CD4-positive, alpha-beta T cell treated with Interleukin-21 for 1 hour (primary cell): ENCODE results near the gene TLK2.
"Not testable (repeated sequence)": the region's sequence is repeated elsewhere in the genome, so short reads cannot be mapped to it uniquely, and the experiment has no call there.

Source experiments
- DNase-seq: peaks from one replicate; pipeline ENCODE4 v3.0.0-alpha.2; 2020

TLK2 gene

DNA sequence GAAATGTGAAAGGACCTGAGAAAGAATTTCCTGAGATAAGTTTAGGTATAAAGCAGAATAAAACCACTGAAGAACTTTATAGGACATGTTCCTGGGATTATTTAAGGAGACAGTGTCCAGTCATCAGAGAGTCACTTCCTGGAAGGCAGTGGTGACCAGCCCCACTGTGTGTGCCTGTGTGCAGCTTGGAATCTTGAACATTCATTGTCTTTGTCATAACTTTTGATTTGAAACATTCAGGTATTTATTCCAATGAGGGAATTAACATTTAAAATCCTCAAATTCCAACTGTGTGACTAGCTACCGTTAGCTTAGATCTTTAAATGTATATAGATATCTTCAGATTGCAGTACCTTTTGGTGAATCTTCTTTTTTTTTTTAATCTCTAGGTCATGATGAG, 87.2 kb downstream of the TLK2 start:
- no peak for DNase-seq

DNA sequence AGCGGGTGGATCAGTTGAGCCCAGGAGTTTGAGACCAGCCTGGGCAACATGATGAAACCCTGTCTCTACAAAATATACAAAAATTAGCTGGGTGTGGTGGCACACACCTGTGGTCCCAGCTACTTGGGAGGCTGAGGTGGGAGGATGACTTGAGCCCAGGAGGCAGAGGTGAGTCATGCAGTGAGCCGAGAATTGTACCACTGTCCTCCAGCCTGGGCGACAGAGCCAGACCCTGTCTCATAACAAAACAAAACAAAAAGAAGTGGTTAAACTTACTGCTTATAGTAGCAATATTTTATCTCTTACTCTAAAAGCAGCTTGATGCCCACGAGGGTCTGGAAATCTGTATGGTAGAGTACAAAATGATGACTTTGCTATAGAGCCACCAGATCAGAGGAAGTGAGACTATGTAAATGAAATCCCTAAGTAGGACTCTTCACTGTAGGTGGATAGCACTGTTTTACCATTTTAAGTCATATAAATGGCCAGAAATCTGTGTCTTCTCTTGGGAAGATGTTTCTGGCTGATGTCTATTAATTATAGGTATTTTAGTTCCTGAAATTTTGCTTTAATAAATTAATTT, 88.5 kb downstream of the TLK2 start:
- no peak for DNase-seq

DNA sequence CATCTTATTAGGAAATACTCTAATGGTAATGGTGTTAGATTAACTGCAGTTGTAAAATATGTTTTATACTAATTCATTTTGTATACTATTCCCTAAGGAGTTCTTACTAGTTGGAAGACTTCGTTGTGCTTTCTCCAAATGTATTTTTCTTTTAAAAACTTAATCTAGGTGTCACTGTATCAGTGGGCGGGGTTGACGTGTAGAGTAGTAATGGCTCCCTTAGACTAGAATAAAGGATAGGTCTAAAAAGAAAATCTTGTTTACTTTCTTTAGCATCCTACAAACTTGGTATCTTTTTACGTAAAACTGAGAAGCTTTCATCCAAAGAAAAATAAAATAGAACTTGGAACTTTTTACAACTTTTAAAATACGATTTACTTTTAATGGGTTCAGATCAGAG, 93.9 kb downstream of the TLK2 start:
- no peak for DNase-seq

DNA sequence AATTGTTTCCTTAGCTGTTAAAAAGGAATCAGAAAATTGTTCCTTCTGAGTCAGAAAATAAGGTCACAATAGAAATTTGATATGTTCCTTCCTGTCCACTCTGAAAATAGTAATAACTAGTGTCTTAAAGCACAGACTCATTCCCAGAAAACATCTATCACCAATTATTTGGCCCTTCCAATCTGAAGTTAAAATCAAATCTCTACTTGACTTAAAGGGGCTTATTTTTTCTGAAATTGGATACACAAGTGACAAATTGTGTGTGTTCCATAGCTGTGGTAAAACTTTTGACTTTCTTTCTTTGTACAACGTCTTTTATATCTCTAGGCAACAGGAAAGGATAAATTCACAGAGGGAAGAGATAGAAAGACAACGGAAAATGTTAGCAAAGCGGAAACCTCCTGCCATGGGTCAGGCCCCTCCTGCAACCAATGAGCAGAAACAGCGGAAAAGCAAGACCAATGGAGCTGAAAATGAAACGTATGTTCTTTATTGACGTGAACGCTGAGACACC, 94.3 kb downstream of the TLK2 start:
- no peak for DNase-seq

DNA sequence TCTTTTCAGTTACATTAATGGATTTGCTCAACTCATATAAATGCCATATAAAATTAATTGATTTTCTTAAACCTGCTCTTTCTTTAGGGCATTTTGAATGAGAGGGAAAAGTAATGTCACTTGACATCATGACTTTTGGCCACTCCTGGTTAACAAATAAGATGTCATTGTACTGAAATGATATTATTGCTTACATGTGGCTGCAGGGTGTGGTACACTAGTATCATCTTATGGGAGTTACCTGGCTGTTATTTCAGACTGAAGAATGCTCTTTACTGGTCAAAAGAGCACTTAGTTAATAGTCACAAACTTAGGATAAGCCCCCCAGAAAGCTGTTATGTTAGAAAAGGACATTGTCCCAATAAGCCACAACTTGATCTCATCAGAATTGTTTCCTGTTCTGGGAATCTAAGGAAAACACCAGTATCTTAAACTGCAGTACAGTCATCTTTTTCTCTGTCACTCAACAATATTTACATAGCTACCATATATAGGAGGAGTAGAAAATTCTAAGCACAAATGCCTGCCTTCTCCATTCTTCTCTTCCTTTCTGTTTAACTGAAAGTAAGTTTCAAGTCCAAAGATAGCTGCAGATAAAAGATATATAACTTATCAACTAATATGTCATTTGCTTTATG, 95.0 kb downstream of the TLK2 start:
- no peak for DNase-seq

DNA sequence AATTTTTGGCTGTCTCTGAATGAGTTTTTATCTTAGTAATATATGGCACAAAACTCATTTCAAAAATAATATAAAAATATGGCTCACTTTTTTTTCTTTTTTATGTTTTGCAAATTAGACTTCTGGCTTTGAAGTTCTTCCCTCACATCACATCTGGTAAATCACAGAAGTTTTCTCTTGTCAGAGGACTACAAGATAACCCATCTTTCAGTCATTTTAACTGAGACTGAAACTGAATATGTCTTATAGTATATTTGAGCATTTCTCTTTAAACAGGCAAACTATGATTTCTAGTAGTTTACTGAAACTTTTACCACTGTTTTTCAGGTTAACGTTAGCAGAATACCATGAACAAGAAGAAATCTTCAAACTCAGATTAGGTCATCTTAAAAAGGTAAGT, 97.8 kb downstream of the TLK2 start:
- no peak for DNase-seq

DNA sequence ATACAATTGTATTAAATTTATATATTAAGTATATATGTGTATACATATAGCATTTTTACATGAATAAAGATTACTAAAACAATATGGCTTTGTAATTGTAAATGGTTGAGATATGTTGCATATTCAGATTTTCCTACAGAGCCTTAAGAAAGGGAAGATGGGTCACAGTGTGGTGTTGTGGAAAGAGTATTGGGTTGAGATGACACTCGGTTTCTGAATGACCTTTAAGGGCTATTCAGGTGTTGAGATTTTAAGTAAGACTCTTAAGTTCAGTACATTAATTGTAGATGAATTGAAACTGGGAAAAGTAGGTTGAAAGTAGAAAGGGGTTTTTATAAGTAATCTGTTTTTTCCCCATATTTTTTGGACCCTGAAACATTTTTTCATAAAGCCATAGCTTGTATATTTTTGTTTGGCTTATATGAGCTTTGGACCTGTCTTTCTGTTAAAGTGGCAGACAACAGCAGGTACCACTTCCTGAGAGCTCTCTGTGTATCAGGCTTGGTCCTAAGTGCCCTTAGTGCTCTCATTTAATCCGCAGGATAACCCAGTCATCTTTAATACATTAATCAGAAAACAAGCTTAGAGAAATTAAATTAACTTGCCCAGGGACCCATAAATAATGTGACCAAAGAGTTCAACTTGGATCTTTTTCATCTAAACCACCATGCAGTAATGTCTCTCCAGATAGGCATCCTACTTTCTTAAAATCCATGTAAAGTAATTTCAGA, 100.3 kb downstream of the TLK2 start:
- DNase-seq = no peak

DNA sequence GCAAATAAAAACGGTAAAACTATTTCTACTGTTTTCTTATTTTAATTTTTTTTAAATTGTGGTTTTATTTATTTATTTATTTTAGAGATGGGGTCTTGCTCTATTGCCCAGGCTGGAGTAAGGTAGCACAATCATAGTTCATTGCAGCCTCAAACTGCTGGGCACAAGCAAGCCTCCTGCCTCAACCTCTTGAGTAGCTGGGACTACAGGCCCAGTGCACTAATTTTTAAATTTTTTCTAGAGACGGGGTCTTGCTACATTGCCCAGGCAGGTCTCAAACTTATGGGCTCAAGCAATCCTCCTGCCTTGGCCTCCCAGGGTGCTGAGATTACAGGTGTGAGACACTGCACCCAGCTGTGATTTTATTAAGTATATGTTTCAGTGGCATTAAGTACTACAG, 102.3 kb downstream of the TLK2 start:
- no peak for DNase-seq

DNA sequence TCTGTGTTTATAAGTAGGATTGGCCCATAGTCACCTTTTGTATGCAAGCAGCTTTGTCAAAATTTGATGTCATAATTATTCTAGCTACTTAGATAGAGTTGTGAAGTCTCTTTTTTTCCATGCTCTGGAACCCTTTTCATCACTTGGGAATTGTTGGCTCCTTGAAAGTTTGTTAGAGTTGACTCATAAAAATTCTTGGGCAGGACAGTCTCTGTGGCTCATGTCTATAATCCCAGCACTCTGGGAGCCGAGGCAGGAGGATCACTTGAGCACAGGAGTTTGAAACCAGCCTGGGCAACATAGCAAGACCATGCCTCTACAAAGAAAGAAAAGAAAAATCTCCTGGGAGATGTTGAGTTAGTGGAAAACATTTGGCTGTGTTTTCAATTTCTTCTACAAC, 103.1 kb downstream of the TLK2 start:
- DNase-seq = no peak

DNA sequence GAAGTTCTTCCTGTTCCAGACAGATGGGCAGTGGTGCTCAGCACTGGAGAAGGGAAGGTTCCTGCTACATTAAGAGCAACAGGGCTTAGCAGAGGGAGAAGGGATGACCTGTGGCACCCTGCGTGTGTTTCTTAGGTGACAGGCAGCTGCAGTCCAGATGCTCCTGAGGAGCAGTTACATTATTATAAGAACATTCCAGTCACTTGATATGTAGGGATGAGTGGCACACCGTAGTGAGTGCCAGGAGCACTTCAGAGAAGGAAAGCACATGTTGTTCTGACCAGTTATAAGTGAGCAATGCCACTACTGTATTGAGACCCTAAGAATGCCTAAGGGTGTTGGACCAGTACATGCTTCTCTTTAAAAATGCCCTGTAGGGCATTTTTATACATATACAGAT, 108.9 kb downstream of the TLK2 start:
- DNase-seq = no peak

DNA sequence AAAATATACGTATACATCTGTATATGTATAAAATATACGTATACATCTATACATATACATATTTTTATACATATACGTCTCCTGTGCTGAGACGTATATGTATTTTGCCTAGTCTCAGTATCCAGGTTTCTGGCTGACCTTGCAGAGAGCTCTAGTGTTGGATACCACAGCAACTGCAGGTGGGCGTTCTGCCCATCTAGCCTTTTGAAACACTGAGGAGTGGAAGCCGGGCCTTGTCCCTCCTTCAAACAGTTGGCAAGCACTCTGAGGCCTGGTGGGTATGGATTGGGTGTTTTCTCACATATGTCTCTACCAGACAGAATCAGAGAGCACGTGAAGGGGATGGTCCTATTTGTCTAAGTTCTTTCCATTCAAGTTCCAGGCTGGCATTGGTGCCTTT, 109.5 kb downstream of the TLK2 start:
- DNase-seq = no peak

DNA sequence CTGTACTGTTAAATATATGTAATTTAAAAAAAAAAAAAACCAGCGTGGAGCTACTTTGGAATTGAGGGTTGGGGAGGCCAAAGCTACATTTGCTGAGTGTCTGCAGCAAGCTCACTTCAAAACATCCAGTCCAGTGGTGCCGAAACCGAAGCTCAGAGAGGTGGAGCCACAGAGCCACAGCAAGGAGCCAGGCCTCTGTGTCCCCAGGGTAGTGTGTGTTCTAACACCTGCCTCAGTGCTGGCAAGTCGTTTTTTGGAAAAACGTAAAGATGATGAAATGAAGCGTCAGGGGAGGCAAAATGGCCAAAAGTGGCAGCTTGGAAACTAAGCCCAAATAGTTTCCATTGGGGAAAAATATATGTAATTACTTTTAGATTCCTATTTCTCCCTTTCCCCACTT, 112.7 kb downstream of the TLK2 start:
- DNase-seq = no peak

DNA sequence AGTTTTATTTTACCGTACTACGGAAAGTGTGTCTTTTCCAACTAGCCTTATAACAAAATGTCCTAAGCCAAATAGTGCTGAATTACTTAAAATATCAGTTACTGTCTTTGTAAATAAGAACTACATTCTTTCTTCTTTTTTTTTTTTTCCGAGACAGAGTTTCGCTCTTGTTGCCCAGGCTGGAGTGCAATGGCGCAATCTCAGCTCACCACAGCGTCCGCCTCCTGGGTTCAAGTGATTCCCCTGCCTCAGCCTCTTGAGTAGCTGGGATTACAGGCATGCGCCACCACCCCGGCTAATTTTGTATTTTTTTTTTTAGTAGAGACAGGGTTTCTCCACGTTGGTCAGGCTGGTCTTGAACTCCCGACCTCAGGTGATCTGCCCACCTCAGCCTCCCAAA, 113.2 kb downstream of the TLK2 start:
- not testable (repeated sequence) for DNase-seq

DNA sequence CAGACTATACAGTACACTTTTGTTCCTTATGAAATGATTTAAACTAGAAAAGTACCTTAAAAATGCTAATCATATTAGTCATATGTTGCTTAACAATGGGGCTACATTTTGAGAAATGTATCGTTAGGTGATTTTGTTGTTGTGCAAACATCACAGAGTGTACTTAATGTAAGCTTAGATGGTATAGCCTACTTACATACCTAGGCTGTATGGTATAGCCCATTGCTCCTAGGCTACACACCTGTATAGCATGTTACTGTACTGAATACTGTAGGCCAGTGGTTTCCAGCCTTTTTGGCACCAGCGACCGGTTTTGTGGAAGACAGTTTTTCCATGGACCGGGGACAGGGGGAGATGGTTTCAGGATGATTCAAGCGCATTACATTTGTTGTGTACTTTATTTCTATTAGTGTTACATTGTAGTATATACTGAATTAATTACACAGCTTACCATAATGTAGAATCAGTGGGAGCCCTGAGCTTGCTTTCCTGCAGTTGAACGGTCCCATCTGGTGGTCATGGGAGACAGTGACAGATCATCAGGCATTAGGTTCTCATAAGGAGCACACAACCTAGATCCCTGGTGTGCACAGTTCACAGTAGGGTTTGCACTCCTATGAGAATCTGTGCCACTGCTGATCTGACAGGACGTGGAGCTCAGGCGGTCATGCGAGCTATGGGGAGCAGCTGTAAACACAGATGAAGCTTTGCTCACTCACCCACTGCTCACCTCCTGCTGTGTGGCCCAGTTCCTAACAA, 113.9 kb downstream of the TLK2 start:
- DNase-seq = no peak

DNA sequence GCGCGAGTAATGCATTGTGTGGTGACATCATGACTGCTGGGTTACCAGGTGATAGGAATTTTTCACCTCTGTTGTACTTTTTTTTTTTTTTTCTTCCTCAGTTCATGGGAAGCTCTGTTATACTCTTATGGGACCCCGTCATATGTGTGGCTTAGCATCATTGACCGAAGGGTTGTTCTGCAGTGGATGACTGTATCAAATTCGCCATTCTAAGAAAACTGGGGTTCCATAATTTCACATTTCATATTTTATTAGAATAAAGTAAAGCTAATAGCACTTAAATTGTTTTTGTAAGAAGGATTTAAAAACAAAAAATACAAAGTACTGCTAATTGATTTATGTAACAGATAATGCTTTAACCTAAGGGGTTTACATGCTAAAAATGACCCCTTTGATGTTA, 116.9 kb downstream of the TLK2 start:
- no peak for DNase-seq

DNA sequence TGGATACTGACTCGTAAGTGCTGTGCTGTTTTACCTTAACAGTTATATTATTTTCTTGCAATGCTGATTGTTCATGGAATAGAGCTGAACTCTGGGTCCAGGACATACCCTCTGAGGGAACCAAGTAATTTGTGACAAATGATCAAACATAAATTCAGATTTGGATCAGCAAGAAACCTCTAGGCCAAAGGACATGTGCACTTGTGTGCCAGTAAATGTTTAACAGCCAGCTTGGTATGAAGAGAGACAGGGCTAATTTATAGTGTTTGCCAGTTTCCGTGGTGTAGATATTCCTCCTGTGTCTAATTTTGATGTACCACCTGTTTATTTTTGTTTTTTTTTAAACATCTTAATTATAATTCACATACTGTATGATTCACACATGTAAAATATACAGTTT, 118.0 kb downstream of the TLK2 start:
- no peak for DNase-seq

DNA sequence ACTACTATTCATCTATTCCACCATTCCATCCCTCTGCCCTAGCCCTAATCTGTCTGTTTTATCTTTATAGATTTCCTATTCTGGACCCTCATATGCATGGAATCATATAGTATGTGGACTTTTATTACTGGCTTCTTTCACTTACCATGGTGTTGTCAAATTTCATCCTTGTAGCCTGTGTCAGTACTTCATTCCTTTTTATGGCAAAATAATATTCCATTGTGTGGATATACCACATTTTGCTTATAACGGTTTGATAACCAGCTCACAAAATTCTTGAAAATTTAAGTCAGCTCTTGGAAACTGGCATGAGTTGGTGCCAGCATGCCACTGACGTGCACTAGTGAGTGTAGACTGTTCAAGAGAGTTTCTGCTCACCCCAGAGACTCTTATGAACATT, 118.5 kb downstream of the TLK2 start:
- DNase-seq = no peak

DNA sequence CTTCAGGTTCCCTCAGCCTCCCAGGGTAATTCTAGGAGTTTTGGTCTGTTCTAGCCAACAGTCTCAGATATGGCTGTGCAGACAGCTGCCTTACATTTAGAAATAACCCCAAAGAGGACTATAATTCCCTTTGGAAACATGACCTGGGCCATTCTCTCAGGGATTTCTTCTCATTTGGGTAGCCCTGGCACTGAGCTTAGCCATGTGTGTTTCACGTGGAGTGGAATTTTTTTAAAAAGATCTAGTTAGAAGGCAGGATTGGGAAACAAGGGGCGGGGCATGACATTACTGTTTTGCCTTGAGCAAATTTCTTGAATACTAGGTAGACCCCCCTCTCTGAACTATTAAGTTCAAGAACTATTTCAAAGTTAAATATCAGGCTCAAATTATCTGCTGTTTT, 119.3 kb downstream of the TLK2 start:
- DNase-seq = no peak

DNA sequence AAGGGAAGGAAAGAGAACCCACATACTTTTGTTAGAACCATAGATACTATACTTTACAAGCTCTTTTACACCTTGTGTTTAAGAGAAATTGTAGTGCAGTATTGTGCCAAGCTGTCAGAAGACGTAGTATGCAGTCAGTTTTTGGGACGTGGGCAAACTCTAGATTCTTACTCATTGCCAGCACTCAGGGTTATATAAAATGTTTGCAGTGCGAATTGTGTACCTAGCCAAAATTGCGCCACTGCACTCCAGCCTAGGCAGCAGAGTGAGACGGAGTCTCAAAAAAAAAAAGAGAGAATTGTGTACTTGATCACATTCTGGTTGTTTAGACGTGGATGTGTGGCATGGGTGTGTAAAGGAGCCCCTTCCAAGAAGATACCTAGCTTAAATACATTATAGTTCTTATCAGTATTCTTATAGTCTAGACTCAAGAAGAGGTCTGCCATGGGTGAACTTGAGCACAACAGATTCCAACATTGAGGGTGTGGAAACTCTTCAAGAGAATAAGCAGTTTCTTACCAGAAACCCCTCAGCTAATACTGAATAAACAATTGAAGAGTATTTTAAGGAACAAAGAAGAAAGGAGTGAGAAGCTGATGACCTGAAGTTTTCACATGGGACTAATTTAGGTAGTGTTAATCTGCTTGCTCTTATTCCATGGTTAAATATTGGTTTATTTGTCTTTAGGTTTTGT, 121.5 kb downstream of the TLK2 start:
- no peak for DNase-seq

DNA sequence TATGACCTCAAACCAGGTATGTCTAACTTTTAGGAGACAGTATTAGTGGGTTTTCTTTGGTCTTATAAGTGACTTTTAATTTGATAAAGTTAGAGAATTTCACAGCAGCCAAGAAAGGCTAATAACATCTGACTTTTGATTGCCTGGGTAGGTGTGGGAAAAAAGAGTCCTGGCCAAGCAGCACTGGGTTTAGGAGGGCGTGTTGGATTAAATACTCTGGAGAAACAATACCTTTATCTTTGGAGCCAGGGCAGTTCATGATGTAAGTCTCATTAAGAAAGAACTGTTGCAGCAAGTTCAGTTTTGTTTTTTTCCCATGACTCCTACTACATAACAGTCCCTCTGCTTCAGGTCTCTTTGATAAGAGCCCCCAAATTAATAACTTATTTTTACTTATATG, 122.2 kb downstream of the TLK2 start:
- no peak for DNase-seq

DNA sequence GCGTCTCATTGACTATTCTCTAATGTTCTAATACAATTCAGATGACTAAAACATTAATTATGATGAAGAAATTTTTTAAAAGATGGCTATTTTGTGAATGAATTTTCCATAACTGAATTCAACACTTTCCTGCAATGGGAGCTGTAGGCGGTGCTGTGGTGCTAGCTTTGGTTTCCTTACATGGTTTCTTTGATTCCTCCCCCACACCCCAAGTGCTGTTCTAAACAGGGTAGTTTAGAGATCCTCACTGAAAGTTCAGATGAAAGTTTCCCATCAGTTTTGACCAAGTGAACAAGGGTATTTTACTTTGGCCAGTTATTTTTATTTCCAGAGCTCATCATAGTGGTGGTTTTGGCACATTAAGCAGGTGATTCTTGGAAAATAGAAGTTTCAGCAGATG, 122.8 kb downstream of the TLK2 start:
- no peak for DNase-seq

DNA sequence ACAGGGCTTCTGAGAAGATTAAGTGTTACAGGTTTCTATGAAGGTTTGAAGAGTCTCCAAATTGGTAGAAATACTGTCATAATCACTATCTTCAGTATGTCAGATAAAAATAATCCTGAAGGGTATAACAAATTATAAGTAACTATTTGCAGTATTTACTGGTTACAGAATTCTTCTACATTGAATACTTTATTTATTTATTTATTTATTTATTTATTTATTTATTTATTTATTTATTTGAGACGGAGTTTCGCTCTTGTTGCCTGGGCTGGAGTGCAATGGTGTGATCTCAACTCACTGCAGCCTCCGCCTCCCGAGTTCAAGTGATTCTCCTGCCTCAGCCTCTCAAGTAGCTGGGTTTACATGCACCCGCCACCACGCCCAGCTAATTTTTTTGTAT, 125.2 kb downstream of the TLK2 start:
- not testable (repeated sequence) for DNase-seq

DNA sequence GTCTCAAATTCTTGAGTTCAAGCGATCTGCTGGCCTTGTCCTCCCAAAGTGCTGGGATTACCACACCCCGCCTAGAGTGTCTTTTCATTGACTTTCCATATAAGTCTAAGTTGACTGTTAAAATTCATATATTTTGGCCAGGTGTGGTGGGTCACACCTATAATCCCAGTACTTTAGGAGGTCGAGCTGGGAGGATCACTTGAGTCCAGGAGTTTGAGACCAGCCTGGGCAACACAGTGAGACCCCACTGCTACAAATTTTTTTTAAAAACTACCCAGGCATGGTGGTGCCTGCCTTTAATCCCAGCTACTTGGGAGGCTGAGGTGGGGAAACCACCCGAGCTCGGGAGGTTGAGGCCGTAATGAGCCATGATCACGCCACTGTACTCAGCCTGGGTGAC, 127.0 kb downstream of the TLK2 start:
- DNase-seq = no peak
